Measurements from ENCODE around the gene KIAA0319L. TPM values are rescaled to one million over a fixed set of nuclear protein-coding genes. Genes with fewer than 3 reads are reported as not detected.
A peak's percentile ranks its signal among the peaks of the same experiment; 100 is the strongest.

The KIAA0319L gene
- total RNA-seq, 1 donor from 2014 or later, result 37.4 TPM

DNA sequence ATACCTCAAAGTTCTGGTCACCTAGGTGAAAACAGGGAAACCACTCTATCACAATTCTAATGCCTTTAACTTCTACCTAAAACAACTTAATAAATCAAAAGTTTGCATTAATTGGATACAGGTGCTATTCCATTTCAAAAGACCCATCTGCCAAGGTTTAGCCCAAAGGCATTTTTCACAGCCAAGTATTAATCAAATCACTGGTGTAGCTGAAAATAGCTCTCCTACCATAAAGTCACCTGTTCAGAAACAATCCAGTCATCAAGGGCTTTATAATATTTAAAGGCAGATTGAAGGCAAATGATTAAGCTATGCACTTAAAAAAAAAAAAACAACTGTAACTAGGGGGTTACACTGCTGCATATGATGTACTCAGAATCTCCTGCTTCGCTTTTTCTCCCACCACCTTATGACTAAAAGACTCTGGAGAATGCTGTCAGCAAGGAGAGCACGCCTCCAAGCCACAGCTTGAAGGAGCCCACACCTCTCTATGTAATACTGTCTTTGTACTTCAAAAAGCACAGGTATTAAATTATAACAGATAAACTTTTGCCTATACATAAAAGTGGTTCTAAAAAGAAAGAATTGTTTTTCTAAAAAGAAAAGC lies 20.5 kb downstream of the KIAA0319L start:
- no peak for DNase-seq

DNA sequence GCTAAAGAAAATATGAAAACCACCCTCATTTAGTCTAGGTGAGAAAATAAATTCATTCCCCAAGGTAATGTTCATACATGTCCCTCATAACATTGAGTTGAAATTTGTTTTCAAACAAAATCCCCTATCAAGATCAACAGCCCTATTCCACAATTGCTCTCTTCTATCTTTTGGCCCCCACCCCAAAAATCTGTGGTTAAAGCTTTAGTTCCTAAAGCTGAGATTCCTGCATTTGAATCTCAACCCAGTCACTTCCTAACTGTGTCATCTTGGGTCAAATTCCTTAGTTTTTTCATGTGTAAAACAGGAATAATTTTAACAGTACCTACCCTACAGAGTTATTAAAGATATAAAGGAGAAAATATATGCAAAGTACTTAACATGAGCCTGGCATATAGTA lies 22.0 kb downstream of the KIAA0319L start:
- DNase-seq, result no peak

DNA sequence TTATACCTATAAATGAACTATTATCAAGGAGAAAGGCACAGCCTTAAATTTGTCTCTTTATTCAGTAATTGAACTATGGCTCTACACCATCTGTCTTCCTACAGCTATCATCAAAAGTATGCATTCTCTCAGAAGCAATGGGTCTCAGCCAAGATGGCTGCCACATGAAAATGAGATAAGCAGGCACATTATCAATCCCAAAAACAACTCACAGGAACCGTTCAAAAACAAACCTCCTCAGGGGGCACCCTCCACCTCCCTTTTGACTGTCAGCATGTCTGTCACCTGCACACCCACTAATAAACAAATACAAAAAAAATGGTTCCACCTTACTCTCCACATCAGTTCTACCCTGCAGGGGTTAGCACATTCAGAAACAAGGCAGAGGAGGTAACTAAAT lies 23.6 kb downstream of the KIAA0319L start:
- no peak for DNase-seq

DNA sequence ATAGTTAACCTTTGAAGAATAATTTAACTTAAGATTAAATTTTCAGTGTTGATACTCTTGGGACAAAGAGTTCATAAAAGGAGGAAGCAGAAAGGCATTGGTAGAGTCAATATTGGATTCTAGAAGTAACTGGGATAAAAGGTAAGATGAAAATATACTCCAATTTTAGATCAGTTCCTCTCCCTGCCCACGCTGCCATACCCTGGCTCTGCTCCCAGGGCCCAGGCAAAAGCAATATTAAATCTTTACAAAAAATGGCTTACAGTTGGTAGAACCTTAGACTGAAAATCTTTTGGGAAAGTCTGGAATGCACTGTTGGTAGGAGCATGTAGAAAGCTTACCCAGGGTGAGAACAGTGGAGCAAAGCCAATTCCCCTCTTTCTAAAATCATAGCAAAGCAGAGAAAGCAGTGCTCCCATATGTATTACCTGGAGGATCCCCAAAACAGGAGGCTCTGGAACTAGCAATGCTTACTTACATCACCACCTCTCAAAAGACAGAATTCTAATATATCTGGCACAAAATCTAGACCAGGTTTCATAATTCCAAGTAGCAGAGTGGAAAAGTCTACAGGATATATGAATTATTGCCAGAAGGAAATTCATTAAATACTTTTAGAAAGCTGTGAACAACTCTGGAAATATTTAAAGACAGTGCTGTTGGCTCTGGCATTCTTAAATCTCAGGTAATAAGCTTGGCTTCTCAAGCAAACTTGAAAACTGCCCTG lies 24.5 kb downstream of the KIAA0319L start:
- peak; percentile 23 for DNase-seq

DNA sequence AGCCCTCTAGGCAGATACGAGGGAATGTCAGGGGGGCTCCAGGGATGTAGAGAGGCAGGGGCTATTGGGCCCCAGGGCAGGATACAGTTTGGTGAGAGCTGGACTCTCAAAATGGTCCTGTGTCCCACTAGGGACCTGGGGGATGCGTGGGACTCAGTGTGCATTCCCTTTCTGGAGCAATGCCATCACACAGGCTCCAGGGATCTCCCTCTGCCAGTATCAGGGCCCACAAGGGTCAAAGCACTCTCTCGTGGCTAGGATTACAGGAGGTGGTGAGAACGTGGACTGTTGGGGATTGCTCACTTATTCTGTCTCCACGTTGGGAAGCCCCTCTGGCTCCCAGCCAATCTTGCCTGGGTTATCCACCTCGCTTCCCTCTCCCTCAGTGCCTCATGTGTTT lies 25.8 kb downstream of the KIAA0319L start:
- DNase-seq, result no peak

DNA sequence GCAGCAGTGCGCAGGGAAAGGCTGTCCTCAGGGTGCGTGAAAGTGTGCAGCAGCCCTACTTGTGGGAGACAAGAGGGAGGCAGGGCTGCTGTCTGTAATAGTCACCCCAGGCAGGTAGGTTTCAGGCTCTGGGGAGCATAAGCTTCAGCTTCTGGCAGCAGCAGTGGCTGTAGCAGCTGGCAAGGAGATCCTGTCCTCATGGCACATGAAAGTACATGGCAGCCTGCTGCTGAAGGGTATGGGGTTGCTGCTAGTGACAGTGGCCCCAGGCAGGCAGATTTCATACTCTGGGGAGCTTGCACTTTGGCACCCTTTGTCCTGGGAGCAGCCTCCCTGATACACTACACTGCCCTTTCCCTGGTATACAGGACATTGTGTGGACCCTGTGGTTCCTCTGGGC lies 26.3 kb downstream of the KIAA0319L start:
- DNase-seq, result no peak

DNA sequence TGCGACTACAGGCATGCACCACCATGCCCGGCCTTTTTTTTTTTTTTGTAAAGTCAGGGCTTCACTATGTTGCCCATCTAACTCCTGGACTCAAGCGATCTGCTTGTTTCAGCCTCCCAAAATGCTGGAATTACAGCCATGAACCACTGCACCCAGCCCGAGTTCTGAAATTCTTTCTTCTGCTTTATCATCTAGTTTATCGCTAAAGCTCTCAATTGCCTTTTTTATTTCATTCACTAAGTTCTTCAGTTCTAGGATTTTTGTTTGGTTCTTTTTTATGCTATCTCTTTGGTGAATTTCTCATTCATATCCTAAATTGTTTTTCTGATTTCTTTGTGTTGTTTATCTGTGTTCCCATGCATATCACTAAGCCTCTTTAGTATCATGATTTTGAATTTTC lies 27.0 kb downstream of the KIAA0319L start:
- no peak for DNase-seq

DNA sequence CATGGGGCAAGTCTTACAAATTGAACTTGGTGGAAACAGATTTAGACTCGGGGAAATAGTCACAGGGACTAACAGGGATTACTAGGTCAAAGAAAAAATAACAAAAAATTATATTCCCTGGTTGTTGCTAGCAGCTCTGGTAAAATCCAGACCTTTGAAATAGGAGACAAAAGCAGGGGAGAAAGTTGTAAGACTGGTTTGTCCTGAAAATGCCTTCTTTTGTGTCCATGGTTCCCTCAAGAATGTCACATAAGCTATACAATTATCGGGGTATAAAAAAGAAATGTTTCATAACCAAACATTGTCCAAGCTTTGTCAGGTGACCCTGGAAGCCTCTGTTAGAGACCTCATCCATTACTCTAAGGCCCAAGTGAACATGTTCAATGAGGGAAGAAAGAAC lies 33.1 kb downstream of the KIAA0319L start:
- no peak for DNase-seq

DNA sequence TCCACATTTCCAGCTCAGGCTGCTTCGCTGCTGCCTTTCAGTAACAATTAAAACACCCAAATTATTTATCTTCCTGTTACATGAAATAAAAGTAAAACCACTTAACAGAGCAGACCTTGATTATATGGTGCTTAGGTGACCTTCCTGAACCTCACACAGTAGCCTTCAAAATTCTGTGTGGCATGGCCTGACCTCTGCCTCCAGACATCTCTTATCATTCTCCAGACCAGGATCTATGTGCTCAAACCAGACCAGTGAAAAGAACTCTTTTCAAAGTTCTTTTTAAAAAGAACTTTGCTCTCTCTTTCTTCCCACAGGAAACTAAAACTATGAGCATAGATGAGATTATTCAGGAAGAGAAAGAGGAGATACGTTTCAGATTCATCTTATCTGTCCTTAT lies 37.8 kb downstream of the KIAA0319L start:
- no peak for DNase-seq

DNA sequence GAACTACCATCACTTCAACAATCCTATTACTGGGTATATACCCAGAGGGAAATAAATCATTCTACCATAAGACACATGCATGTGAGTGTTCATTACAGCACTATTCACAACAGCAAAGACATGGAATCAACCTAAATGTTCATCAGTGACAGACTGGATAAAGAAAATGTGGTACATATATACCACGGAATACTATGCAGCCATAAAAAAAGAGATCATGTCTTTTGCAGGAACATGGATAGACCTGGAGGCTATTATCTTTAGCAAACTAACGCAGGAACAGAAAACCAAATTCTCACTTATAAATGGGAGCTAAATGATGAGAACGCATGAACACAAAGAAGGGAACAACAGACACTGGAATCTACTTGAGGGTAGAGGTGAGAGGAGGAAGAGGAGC lies 39.0 kb downstream of the KIAA0319L start:
- DNase-seq, result no peak

DNA sequence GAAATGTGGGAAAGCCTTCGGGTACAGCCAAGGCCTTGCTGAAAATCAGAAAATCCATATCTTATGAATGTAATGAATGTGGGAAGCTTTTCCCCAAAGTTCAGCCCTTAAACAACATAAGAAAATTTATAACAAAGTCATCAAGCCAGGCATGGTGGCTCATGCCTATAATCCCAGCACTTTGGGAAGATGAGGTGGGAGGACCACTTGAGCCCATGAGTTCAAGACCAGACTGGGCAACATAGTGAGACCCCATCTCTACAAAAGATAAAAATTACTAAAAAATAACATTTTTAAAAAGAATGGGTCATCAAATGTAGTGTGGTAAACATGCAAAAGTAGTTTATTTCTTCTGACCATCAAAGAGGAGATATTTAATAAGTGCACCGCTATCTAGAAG lies 45.9 kb downstream of the KIAA0319L start:
- no peak for DNase-seq

DNA sequence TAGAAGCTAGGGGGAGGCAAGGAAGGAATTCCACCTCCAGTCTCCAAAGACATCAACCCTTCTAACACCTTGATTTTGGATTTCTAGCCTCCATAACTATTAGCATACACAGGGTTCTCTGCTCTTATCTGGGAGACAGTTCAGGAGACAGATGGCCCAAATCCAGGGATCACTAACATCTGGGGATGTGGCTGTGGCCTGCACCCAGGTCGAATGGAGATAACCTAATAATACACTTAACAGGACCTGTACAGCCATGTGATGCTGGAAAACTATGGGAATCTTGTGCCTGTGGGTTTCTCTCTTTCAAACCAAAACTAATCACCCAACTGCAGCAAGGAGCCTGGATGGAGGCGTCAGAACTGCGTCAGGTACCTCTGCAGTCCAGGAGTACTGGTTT lies 47.6 kb downstream of the KIAA0319L start:
- DNase-seq, result no peak

DNA sequence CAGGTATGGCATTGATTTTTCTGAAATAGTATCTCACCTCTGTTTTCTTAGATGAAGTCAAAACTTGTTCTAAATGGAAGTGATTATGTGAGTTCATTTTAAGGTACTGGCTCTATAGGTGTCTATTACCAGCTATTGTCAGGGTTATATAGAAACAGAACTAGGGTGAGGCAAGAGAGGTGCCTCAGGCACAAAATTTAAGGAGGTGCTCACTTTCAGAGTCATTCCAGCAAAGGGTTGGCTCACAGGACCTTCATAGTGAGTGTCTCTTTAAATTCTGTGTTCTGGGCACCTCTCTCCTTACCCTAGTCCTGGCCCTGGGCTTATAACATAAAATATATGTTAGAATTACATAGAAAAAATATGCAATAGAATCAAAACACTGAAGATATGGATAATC lies 49.3 kb downstream of the KIAA0319L start:
- DNase-seq, result no peak

DNA sequence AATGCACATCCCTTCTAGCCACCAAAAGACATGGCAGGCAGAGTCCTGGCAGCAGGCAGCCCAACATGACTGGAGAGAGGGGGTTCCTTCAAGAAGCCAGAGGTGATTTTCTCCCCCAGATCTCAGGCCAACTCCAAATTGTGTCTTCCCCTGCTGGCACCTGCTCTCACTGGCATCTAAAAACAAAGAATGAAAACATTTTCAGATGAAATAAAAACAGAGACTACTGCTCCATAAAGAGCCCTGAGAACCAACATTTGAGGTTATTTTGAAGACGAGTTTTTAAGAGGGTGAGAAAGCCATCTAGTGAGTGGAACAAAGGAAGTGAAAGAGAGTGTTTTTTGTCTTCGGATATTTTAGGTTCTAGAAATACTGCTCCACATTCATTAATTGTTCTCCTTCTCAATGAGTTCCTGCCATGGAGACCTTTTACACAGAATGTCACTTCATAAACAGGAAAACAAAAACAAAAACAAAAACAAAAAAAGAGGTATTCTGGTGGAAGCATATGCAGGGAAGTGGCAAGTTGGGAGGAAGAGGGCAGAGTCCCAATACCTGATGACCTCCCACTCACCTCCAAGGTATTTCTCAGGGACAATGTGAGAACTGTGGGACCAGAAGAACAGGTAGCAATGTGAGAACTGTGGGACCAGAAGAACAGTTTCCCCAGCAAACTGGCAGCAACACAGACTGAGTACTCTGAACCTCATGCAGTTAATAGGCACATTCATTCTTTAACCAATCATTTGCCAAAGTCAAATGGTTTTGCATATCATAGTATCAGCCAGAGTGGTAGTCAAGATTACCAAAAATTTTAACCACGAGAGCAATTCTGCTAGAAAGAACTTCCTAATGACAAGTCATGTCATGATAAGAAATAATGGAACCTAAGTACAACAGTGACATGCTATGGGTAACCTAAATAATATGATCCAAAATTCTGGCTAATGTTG lies 50.0 kb downstream of the KIAA0319L start:
- DNase-seq, result no peak

DNA sequence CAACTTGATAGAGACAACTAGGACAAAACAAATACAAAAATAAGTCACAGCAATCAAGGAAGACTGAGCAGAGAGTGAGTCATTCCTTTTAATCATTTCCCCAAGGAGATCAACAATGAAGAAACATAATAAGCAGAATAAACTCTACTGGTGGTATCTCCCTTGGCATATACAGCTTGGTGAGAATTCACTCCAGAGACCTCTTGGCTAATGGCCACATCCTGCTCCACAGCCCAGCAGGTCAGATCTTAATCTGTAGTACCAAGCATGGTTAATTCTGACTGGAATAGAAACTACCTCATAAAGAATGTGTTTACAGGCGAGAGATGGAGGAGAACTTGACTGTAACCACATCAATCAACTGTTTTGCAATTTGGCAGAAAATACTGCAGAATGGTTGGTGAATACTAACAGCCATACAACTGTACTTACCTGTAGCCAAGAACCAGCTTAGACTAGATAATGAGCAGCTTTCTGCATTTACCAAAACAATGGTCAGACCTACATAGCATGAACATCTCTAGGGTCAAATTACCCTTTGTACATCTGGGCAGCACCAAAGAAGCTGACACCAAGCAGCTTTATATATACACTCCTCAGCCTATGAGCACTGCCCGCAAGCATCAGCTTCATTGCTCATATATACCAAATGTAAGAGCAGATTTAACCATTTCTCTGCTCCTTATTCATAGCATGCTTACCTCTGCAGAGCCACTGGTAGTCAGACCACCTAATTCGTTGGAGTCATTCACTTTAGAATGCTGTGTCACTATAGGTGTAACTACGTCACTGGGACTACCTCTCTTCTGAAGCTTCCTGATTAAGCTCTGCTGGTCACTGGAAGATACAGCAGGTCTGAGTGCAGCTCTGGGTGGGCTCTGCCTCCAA lies 51.0 kb downstream of the KIAA0319L start:
- no peak for DNase-seq

DNA sequence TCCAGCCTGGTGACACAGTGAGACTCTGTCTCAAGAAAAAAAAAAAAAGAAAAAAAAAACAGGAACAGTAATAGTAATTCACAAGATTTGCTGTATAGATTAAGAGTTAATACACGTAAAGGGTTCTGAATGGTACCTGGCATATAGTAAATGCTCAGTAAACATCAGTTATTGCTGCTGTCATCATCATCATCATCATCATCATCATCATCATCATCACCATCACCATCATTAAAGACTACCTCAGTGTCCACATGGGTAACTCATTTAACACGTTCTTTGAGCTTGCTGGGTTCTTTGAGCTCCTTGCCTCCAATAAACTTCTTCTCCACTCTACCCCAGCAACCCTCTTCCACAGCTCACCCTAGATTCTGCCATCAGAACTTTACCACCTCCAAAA lies 55.0 kb downstream of the KIAA0319L start:
- DNase-seq, result no peak

DNA sequence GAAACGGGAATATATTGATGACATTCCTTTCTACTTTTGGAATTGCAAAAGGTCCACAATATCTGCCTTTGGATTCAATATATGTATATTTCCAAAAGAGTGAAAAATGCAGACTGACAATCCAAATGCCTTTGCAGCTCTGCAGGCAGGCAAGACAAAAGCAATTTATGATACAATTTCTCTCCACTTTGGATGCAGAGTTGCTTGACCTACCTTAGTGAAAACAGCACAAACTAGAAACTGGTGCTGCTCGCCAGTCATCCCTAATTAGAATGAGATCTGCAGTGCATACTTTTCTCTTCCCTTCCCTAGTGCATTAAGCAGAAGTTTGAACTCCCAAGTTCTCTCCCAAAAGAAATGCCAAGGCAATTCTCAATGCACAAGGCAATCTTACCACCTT lies 56.8 kb downstream of the KIAA0319L start:
- no peak for DNase-seq

DNA sequence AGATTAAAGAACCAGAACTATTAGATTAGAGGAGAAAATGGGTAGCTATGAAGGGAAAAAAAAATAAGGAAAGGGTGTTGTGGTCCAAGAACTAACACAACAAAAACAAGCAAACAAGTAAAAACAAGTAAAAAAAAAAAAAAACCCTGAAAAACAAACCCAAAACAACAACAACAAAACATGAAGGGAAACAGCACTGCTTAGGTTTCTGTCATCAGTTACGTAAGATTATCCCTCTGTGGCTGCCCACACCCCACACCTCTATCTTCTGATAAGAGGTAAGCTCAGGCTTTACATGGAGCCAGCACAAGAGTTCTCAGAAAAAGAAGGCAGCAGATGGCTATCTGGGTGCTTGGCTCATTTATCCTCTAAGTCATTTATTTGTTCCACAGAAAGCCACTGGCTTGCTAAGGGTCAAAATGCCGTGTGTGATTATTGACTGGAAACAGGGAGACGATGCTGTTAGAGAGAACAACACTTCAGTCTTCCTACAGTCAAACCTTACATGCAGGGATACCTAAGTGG lies 57.5 kb downstream of the KIAA0319L start:
- no peak for DNase-seq

DNA sequence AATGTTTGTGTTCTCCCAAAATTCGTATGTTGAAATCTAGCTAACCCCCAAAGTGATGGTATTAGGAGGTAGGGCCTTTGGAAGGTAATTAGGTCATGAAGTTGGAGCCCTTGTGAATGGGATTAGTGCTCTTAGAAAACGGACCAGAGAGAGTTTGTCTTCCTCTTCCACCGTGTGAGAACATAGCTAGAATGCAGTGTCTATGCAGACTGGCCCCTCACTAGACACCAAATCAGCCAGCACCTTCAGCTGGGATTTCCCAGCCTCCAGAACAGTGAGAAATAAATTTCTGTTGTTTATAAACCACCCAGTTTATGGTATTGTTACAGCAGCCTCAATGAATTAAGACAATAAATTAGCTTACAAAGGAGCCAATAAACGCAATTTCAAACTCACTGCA lies 58.0 kb downstream of the KIAA0319L start:
- no peak for DNase-seq

DNA sequence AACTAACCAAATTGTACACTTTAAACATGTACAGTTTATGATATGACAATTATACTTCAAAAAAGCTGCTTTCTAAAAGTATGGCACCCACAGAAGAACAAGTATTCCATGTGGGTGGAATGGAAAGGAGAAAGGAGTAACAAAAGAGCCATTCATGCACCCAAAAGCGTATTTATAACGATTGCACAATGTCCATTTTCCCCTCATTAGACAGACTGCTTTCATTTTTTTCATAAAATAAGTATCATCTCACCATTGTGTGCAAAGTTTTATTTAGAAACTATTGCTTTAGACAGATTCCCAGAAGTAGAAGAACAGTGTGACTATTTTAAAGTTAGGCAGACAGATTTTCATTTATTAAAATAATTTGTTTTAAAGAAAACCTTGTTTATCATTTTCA lies 59.6 kb downstream of the KIAA0319L start:
- no peak for DNase-seq

DNA sequence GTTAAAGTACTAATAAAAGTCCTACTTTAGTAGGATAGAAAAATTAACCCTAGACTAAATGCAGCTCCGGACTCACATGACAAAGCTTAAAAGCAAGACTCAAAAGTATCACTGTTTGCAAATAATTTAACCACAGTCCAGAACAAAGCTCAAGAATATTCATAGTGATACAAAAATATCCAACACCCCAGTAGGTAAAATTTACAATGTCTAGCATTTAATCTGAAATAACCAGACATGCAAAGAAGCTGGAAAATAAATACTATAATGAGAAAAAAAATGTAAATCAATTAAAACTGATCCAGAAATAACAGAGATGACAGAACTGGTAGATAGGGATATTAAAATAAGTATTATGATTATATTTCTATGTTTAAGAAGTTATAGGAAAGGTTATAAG lies 67.0 kb downstream of the KIAA0319L start:
- no peak for DNase-seq

DNA sequence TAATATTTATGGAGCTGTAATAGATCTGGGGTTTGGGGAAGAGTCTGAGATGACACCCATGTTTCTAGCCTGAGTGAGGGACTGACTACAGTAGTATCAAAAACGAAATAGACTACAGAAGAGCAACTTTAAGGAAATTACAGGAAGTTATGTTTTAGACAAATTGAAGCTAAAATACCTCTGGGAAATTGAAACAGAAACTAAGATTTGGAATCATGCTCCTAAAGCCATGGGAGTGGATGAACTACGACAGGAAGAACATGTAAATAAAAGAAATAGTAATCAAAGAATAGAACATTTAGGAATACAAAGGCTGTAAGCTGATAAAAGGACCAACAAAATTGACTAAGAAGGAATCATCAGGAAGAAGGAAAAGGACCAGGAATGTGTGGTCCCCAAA lies 68.9 kb downstream of the KIAA0319L start:
- DNase-seq, result no peak
